ENCODE results near the gene NTM.

DNA sequence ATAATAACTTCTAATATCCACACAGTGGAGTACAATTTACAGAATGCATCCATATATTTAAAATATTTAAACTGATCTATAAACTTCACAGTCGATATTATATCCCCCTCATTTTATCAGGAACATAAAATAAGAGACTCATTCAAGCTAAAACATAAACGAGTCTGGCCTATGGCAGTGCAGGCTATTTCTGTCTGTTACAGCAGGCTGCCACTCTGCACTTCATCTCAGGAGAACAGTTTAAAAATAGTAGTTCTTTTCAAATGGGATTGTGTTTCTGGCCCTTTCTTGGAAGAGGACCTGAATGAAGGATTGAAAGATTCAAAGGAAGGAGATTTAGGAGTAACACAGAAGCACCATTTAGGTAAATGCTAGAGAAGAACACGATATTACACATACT is 915.7 kb downstream of the NTM start:
- TF ChIP-seq, protein P1, sequence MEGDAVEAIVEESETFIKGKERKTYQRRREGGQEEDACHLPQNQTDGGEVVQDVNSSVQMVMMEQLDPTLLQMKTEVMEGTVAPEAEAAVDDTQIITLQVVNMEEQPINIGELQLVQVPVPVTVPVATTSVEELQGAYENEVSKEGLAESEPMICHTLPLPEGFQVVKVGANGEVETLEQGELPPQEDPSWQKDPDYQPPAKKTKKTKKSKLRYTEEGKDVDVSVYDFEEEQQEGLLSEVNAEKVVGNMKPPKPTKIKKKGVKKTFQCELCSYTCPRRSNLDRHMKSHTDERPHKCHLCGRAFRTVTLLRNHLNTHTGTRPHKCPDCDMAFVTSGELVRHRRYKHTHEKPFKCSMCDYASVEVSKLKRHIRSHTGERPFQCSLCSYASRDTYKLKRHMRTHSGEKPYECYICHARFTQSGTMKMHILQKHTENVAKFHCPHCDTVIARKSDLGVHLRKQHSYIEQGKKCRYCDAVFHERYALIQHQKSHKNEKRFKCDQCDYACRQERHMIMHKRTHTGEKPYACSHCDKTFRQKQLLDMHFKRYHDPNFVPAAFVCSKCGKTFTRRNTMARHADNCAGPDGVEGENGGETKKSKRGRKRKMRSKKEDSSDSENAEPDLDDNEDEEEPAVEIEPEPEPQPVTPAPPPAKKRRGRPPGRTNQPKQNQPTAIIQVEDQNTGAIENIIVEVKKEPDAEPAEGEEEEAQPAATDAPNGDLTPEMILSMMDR (IDR thresholded peaks at IDR 0.05): no peak
- TF ChIP-seq POLR2A (IDR thresholded peaks at IDR 0.05) (no peak), POLR2AphosphoS5 (IDR thresholded peaks at IDR 0.05) (no peak)

Data from breast epithelium (tissue), 3 donors.